C4-2B (cell line): ENCODE results near the gene GTF2F1.

Experiments used
- CTCF ChIP-seq: fragments of 450-650 bp; conservative IDR thresholded peaks from 2 replicates; pipeline ENCODE4 v1.5.1; 2017; ENCODE audit warnings: mild to moderate bottlenecking
- ZFX ChIP-seq: fragments of 450-650 bp; IDR thresholded peaks from 2 replicates; pipeline ENCODE4 v1.6.1; 2017

DNA sequence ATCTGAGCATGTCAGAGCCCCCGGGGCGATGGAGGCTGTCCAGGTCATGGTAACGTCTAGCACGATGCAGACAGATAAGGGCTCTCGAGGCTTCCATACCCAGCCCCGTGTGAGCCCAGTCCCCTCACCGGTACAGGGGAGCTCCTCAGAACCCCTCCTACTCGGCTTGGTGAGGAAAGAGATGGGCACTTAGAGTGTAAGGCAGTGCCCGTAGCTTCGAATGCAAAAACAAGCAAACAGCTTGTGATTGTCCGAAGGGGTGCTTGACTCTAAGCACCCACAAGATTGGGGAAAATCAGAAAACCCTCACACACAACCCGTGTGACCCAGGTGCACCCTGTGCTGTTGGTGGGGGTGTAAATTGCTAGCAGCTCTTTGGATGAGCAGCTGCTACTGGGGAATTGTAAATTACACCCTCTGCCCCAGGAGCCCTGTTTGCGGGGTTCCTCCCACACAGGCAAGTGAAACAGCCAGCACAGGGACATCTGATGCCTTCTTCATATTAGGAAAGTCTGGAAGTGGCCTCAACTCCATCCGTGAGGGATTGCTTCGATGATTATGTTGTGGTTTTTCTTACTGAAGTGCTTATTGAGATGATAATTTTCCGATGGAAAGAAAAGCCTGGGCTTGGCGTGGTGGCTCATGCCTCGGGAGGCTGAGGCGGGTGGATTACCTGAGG, 16.3 kb downstream of the GTF2F1 start:
- TF ChIP-seq CTCF (no peak), ZFX (no peak)
